OCI-LY1 (cell line): ENCODE measurements around the gene DLX2.

Source experiments
- H2AFZ ChIP-seq: fragments of 200-600 bp; sonication (generic), shearing (Covaris generic); 2 replicates; pipeline ENCODE4 v1.6.0; 2014; ENCODE audit warnings: antibody characterized with exemption, mild to moderate bottlenecking, low read length
- H3F3A ChIP-seq: fragments of 200-600 bp; sonication (generic), shearing (Covaris generic); 2 replicates; pipeline ENCODE4 v1.6.0; 2014; ENCODE audit warnings: mild to moderate bottlenecking, antibody characterized with exemption, low read length, moderate library complexity; ENCODE audit not compliant: insufficient read depth
- H3K27ac ChIP-seq: fragments of 200-600 bp; sonication (generic); 2 replicates; pipeline ENCODE4 v1.5.1; 2014; ENCODE audit warnings: low read length, mixed run types, mild to moderate bottlenecking, low read depth; ENCODE audit not compliant: poor library complexity, severe bottlenecking
- H3K27me3 ChIP-seq: fragments of 200-600 bp; sonication (generic); 2 replicates; pipeline ENCODE4 v1.6.0; 2014; ENCODE audit warnings: antibody characterized with exemption, mild to moderate bottlenecking, low read length, moderate library complexity; ENCODE audit not compliant: insufficient read depth
- H3K36me3 ChIP-seq: fragments of 200-600 bp; sonication (generic); 2 replicates; pipeline ENCODE4 v1.6.1; 2014; ENCODE audit warnings: mild to moderate bottlenecking, antibody characterized with exemption, low read length, moderate library complexity, mixed read lengths; ENCODE audit not compliant: insufficient read depth
- H3K4me1 ChIP-seq: fragments of 200-600 bp; sonication (generic); 2 replicates; pipeline ENCODE4 v1.5.1; 2014; ENCODE audit warnings: mild to moderate bottlenecking, low read length, moderate library complexity; ENCODE audit not compliant: insufficient read depth, severe bottlenecking
- H3K4me2 ChIP-seq: fragments of 200-600 bp; sonication (generic), shearing (Covaris generic); 2 replicates; pipeline ENCODE4 v1.6.1; 2014; ENCODE audit warnings: low read length
- H3K4me3 ChIP-seq: fragments of 200-600 bp; sonication (generic); 2 replicates; pipeline ENCODE4 v1.5.1; 2014; ENCODE audit warnings: low read length, low read depth, mild to moderate bottlenecking, mixed read lengths; ENCODE audit not compliant: poor library complexity, severe bottlenecking
- H3K79me2 ChIP-seq: fragments of 200-600 bp; shearing (Covaris generic); 2 replicates; pipeline ENCODE4 v1.6.1; 2016; ENCODE audit warnings: mixed run types, low read length, mixed read lengths; ENCODE audit not compliant: insufficient read depth
- H3K9ac ChIP-seq: fragments of 200-600 bp; sonication (generic), shearing (Covaris generic); 2 replicates; pipeline ENCODE4 v1.6.1; 2014; ENCODE audit warnings: mild to moderate bottlenecking, low read length, mixed read lengths
- H3K9me2 ChIP-seq: fragments of 200-600 bp; sonication (generic), shearing (Covaris generic); 2 replicates; pipeline ENCODE4 v1.6.1; 2014; ENCODE audit warnings: low read depth, mild to moderate bottlenecking, low read length, mixed read lengths
- H3K9me3 ChIP-seq: fragments of 200-600 bp; shearing (Covaris generic); 2 replicates; pipeline ENCODE4 v1.6.1; 2014; ENCODE audit warnings: low read length, mixed read lengths
- H4K20me1 ChIP-seq: fragments of 200-600 bp; sonication (generic), shearing (Covaris generic); 2 replicates; pipeline ENCODE4 v1.6.0; 2016; ENCODE audit warnings: mild to moderate bottlenecking, low read length; ENCODE audit not compliant: insufficient read depth
- CTCF ChIP-seq: fragments of 200-600 bp; sonication (generic), shearing (Covaris generic); IDR thresholded peaks from 2 replicates; pipeline ENCODE4 v1.5.1; 2017; ENCODE audit warnings: mild to moderate bottlenecking, antibody characterized with exemption, low read length, moderate library complexity, mixed read lengths
- EZH2 ChIP-seq: fragments of 200-600 bp; sonication (generic), shearing (Covaris generic); IDR thresholded peaks from 2 replicates; pipeline ENCODE4 v1.8.0; 2017; ENCODE audit warnings: borderline replicate concordance, mixed run types, mild to moderate bottlenecking, antibody characterized with exemption, low read length, moderate library complexity, mixed read lengths

DLX2 gene

GRCh38 chr2:172093416-172094293 lies 9.0 kb downstream of the DLX2 start:
- Histone ChIP-seq H3K9me3 (no peaks in the 10 kb centered on the region), H3K9me2 (no peaks in the 10 kb centered on the region), H3K9ac (no peak overlapping the region), H3K27me3 (no peaks in the 10 kb centered on the region; the same call in 1 of the 2 replicates), H3F3A (no peaks in the 10 kb centered on the region), H3K79me2 (no peaks in the 10 kb centered on the region), H3K4me1 (peaks cover 33% of the 10 kb centered on the region), H3K27ac (no peak overlapping the region), H3K4me3 (no peak overlapping the region), H4K20me1 (no peaks in the 10 kb centered on the region), H2AFZ (no peak overlapping the region), H3K4me2 (no peak overlapping the region), H3K36me3 (no peaks in the 10 kb centered on the region)
- no peak for TF ChIP-seq EZH2
- TF ChIP-seq CTCF = no peak

GRCh38 chr2:172092716-172093415 lies 9.8 kb downstream of the DLX2 start:
- Histone ChIP-seq H3F3A (no peaks in the 10 kb centered on the region), H3K9ac (no peak overlapping the region), H3K4me2 (no peak overlapping the region), H3K4me3 (no peak overlapping the region), H2AFZ (no peak overlapping the region), H3K9me3 (no peaks in the 10 kb centered on the region), H3K79me2 (no peaks in the 10 kb centered on the region), H3K4me1 (peaks cover 32% of the 10 kb centered on the region), H3K27me3 (no peaks in the 10 kb centered on the region; the same call in 1 of the 2 replicates), H3K27ac (no peak overlapping the region), H3K36me3 (no peaks in the 10 kb centered on the region), H4K20me1 (no peaks in the 10 kb centered on the region), H3K9me2 (no peaks in the 10 kb centered on the region)
- TF ChIP-seq EZH2 = no peak
- no peak for TF ChIP-seq CTCF

- TF ChIP-seq EZH2 (no peak), CTCF (no peak)
- no peak overlapping the region for H3K4me3 ChIP-seq
- no peaks in the 10 kb centered on the region for H3K9me3 ChIP-seq
- H3K9me2 ChIP-seq = no peaks in the 10 kb centered on the region
- no peak overlapping the region for H3K4me2 ChIP-seq
- no peaks in the 10 kb centered on the region for H3K36me3 ChIP-seq
- no peak overlapping the region for H3K9ac ChIP-seq
- no peaks in the 10 kb centered on the region for H3F3A ChIP-seq
- H3K27ac ChIP-seq = no peak overlapping the region
- H3K79me2 ChIP-seq = no peaks in the 10 kb centered on the region
- no peak overlapping the region for H2AFZ ChIP-seq
- H4K20me1 ChIP-seq = no peaks in the 10 kb centered on the region
- no peaks in the 10 kb centered on the region; the same call in 1 of the 2 replicates for H3K27me3 ChIP-seq
- H3K4me1 ChIP-seq = peaks cover 24% of the 10 kb centered on the region
These were observed 10.7 kb downstream of the DLX2 start for GRCh38 chr2:172091761-172092566.
